AG08395 (cell line): Measurements from ENCODE around the gene PLXNB2.
"Not testable (repeated sequence)": the region's sequence is repeated elsewhere in the genome, so short reads cannot be mapped to it uniquely, and the experiment has no call there.

Experiments used
- DNase-seq: peaks from one replicate; pipeline ENCODE4 v3.0.0; 2012; ENCODE audit warnings: mixed read lengths, low spot score

PLXNB2 gene

DNA sequence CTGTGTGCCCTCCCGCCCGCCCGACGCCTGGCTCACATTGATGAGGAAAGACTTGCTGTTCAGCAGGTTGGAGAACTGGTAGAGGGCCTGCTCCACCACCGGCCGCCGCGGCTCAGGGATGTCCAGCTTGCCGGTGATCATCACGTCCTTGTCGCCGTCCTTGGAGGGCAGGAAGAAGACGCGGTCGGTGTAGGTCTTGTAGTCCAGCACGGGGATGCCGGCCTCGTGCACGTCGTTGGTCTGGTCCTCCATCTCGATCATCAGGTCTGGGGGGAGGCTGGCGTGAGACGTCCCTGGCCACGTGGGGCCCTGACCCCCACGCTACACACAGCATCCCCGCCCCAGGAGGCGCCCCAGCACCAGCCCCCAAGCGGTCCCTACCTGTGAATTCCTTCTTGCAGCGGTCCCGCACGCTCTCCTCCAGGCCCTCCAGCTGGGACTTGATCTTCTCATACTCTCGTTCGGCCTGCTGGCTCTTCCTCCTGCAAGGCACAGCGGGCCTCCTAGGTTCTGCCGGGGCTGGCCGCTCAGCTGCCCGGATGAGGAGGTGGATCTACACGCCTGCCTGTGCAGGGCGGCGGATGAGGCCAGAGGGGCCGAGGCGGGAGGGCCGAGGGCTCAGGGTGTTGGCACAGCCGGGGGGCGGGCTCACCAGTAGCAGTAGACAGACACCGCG, 26.6 kb downstream of the PLXNB2 start:
- DNase-seq: no peak

- no peak for DNase-seq
These were observed 27.3 kb downstream of the PLXNB2 start for GRCh38 chr22:50280022-50280707.

GRCh38 chr22:50278956-50279619, 28.4 kb downstream of the PLXNB2 start:
- DNase-seq: no peak

DNA sequence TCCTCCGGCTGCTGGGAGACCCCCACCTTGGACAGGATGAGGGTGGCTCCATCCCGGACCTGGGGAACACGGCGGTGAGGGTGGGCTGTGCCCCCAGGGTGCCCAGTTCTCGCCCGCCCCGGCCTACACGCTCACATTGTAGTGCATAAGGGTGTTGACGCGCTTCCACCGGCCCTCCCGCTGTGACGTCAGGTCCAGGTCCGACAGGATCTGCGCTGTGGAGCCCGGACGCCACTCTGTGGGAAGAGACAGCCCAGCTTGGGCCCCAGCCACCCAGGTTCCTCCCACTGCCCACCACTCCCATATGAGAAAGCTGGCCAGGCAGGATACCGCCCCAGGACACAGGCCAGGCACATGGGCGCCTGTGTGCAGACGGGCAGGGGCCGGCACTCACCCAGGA, 29.0 kb downstream of the PLXNB2 start:
- DNase-seq: no peak

GRCh38 chr22:50277761-50278160, 29.7 kb downstream of the PLXNB2 start:
- DNase-seq: no peak

DNA sequence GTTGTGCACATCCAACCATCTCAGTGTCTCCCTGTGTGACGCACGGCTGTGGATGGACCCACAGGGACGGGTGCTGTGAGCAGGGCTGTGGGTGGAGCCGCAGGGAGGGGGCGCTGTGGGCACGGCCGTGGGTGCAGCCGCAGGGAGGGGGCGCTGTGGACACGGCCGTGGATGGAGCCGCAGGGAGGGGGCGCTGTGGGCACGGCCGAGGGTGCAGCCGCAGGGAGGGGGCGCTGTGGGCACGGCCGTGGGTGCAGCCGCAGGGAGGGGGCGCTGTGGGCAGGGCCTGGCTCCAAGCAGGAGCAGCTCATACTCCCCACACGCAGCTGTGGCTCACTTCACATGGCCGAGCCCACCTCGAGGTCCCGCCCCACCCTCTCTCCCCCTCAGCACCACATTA, 31.3 kb downstream of the PLXNB2 start:
- peak; percentile 31 for DNase-seq

- DNase-seq: no peak
These were observed 32.0 kb downstream of the PLXNB2 start for GRCh38 chr22:50275181-50276055.

DNA sequence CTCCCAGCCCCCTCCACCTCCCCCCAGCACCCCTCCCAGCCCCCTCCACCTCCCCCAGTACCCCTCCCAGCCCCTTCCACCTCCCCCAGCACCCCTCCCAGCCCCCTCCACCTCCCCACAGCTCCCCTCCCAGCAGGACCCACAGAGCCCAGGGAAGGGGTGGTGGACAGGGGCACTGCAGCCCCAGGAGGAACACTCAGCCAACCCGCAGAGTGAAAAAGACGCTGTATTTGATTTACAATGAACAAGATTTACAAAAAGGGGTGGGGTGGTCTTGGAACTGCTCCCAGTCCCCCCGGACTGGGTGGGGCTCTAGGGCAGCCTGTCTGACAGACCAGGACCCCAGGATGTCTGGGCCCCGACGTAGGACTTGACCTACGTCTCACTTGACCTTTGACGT, 32.7 kb downstream of the PLXNB2 start:
- DNase-seq: no peak

DNA sequence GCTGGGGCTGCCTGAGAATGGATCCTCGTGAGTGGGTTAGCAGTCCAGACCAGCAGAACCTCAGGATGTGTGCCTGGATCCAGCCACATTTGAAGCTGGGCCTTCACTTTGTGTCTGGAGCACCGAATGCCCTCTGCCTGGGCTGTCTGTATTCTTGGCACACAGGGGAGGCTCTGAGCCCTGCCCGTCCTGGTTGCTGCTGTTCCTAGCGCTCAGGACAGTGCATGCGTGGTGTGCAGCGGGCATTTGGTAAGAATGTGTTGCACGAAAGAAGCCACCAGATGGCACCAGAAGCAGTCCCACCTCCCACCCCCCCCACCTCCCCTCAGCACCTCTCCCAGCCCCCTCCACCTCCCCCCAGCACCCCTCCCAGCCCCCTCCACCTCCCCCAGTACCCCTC, 33.1 kb downstream of the PLXNB2 start:
- peak; percentile 61 for DNase-seq

- not testable (repeated sequence) for DNase-seq
These were observed 33.7 kb downstream of the PLXNB2 start for GRCh38 chr22:50273781-50274180.

- DNase-seq: not testable (repeated sequence)
These were observed 34.1 kb downstream of the PLXNB2 start for GRCh38 chr22:50273352-50273751.

- DNase-seq: no peak
These were observed 35.2 kb downstream of the PLXNB2 start for GRCh38 chr22:50272044-50272802.

DNA sequence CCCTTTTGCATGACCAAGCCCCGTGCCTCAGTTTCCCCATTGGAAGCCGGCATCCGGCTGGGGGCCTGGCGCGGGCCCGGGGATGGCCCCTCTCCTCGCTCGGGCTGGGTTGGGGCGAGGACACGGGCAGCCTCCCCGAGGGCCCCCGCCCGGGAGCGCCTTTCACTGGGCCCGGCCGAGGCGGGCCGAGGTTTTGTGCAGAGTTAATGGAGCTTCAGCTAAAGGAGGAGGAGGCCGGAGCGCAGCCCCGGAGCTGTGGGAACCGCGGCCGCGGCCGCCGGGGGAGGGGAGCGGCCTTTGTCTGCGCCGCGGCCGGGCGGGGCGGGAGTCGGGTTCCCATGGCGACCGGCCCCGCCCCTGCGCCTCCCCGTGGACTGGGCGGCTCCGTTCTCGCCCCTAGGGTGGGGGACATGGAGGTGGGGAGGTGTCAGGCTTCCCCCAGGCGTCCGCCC, 35.9 kb downstream of the PLXNB2 start:
- DNase-seq: peak; percentile 74

DNA sequence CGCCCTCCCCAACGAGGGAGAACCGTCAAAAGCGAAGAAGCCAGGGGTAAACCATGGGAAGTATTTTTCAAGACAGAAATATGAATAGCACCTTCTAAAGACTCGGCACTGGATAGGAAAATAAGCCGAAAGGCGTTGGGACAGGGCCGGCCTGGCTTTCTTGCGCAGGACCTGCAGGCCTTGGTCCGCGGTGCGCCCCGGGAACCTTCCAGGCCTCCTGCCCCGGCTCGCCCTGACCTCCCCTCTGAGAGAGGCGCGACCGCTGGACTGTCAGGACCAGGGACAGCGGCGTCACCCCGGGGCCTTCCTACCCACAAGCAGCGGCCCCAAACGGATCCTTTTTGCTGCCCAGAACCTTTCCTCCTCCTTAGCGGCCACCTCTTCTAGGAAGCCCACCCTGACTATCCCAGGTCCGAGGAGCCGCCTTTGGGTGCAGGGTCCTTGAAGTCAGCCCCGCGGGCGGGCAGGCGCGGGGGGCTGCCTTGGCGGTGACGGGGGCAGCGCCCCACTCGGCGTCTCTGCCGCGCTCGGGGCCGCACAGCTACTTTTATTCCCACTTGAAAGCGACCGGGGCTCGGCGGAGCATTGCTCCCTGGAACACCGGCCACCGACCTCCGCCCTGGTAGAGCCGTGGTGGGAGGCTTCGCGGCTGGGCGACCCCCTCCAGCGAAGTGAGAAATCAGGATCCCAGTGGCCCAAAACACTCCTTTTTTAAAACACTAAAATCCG, 36.6 kb downstream of the PLXNB2 start:
- peak; percentile 72 for DNase-seq

- DNase-seq: peak; percentile 44
These were observed 37.3 kb downstream of the PLXNB2 start, which contains the start of gene MAPK11 for GRCh38 chr22:50269970-50270665. Gene MAPK11, minus strand, starts transcription at chr22:50270380. Its CDS starts 88 bp downstream, at chr22:50270292.

- DNase-seq: no peak
These were observed 37.9 kb downstream of the PLXNB2 start for GRCh38 chr22:50269573-50269969.

DNA sequence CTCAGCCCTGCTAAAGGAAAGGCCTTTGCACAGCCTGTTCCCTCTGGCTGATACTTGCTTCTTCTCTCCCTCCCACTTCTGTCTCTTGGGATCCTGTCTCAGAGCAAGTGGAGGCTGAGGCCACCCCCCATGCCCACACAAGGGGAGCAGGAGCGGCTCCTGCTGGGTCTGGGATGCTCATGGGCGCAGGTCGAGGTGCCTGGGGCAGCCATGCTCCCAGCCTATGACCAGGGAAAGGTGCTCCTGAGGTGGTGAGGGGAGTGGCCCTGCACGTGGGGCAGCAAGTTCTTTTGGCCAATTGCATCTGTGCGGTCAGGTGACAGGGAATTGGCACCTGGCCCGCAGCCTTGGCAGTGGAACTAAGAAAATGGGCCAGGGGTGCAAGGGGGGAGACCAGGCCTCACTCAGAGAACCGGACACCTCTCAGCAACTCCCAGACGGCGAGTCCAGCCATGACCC, 38.8 kb downstream of the PLXNB2 start:
- DNase-seq: no peak

GRCh38 chr22:50267591-50268390, 39.7 kb downstream of the PLXNB2 start:
- peak; percentile 92 for DNase-seq

DNA sequence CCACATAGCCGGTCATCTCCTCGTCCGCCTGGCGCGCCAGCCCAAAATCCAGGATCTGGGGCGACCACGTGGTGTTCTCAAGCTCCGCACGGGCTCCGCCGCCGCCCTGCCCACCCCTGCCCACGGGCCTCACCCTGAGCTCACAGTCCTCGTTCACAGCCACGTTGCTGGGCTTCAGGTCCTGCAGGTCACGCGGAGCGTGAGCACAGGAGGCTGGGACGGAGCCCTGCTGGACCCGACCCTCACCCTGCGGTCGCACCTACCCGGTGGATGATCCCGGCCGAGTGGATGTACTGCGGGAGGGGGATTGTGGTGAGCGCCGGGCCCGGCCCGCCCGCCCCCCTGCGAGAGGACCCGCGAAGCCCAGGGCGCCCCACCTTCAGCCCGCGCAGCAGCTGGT, 40.5 kb downstream of the PLXNB2 start:
- no peak for DNase-seq
